Breast epithelium (tissue), 4 donors: ENCODE measurements around the gene EXOSC7. TPM values are rescaled to one million over a fixed set of nuclear protein-coding genes. Genes with fewer than 3 reads are reported as not detected.

ENCODE experiments used
- DNase-seq, 2 donors: peaks; one replicate each; pipeline ENCODE4 v3.0.0-alpha.2; 2019; ENCODE audit warnings: low spot score in 2 of 2
- H3K27ac ChIP-seq, 2 donors: fragments of 200-600 bp; sonication (generic) in 1 of 2; one replicate each; pipeline ENCODE4 v1.5.1; 2016 to 2019; ENCODE audit warnings: mild to moderate bottlenecking in 1 of 2
- H3K27me3 ChIP-seq, 2 donors: fragments of 200-600 bp; sonication (generic) in 1 of 2; one replicate each; pipeline versions ENCODE4 v1.5.1 to v1.6.0; 2017 to 2019; ENCODE audit warnings: control low read depth in 1 of 2, mild to moderate bottlenecking in 1 of 2
- H3K36me3 ChIP-seq: fragments of 200-600 bp; one replicate; pipeline ENCODE4 v1.5.1; 2019
- H3K4me1 ChIP-seq, 2 donors: fragments of 200-600 bp; sonication (generic); one replicate each; pipeline ENCODE4 v1.5.1; 2016 to 2019; ENCODE audit warnings: control low read depth in 1 of 2
- H3K4me3 ChIP-seq, 3 donors: fragments of 200-600 bp; sonication (generic); 1 replicate in 2 of 3; 2 replicates in 1 of 3; pipeline ENCODE4 v1.5.1; 2016 to 2019; ENCODE audit warnings: mild to moderate bottlenecking in 3 of 3, moderate library complexity in 2 of 3
- H3K9me3 ChIP-seq, 2 donors: fragments of 200-600 bp; sonication (generic) in 1 of 2; one replicate each; pipeline ENCODE4 v1.5.1; 2016 to 2019; ENCODE audit warnings: control low read depth in 1 of 2
- POLR2A ChIP-seq: fragments of 450-650 bp; IDR thresholded peaks from one replicate; pipeline ENCODE4 v1.6.1; 2016; ENCODE audit warnings: antibody characterized with exemption, mild to moderate bottlenecking, moderate library complexity
- POLR2AphosphoS5 ChIP-seq, 3 donors: sonication (generic); formaldehyde crosslinking; IDR thresholded peaks; one replicate each; pipeline ENCODE4 v1.6.1; 2017; ENCODE audit warnings: antibody characterized with exemption in 3 of 3
- intact Hi-C: fragments of 100-400 bp; cut with DNase I; formaldehyde crosslinking; loops from one replicate; pipeline ENCODE4 v1.15.1; 2023; ENCODE audit warnings: low total_unique reads
- total RNA-seq, 3 donors: library from RNA; depleted of rRNA; stranded (reverse); fragments of >200 nt; gene quantifications; one replicate each; pipeline ENCODE4 v1.1.0, GENCODE V29; 2016
- TF ChIP-seq, protein P1 (sequence below), 3 donors: fragments of 450-650 bp; IDR thresholded peaks; one replicate each; pipeline ENCODE4 v1.5.1; 2016 to 2017; ENCODE audit warnings: antibody characterized with exemption in 3 of 3, mild to moderate bottlenecking in 3 of 3, moderate library complexity in 3 of 3

EXOSC7 gene
- total RNA-seq, 3 donors from 2014 or later = 39.0 to 54.9 (median 43.0) TPM

DNA sequence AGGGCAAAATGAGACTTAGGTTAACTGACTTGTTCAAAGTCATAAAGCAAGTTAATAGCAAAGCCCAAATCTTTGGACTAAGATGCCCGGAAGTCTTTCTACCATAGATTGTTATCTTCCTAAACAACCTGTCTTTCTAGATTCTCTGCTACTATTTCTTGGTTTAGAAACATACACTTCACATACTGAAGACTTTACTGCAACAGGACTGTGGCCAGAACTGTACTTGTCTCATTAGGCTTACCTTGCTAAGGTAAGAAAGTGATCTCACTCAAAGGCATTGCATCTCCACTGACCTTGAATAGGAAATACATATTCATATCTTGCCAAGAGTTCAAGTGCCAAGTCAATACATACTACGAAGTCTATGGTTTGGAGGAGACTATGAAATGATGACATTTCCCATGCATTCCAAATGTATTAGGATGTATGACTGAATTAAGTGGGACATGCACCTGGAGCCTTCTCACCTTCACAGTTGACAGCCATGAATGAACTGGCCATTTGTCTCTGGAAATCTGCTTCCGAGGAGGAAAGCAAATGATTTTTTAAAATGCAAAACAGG is 5.0 kb upstream of the EXOSC7 start:
- Histone ChIP-seq H3K4me3 (no peak overlapping the region), H3K27ac (peak overlapping the region in 1 of 2 donors; percentile 10), H3K9me3 (no peaks in the 10 kb centered on the region), H3K4me1 (peaks cover 0 to 12% of the 10 kb centered on the region in 2 donors), H3K36me3 (no peaks in the 10 kb centered on the region), H3K27me3 (no peaks in the 10 kb centered on the region)
- intact Hi-C loops = no loop called here
- TF ChIP-seq POLR2AphosphoS5 (IDR thresholded peaks at IDR 0.05) = no peak
- TF ChIP-seq, protein P1, sequence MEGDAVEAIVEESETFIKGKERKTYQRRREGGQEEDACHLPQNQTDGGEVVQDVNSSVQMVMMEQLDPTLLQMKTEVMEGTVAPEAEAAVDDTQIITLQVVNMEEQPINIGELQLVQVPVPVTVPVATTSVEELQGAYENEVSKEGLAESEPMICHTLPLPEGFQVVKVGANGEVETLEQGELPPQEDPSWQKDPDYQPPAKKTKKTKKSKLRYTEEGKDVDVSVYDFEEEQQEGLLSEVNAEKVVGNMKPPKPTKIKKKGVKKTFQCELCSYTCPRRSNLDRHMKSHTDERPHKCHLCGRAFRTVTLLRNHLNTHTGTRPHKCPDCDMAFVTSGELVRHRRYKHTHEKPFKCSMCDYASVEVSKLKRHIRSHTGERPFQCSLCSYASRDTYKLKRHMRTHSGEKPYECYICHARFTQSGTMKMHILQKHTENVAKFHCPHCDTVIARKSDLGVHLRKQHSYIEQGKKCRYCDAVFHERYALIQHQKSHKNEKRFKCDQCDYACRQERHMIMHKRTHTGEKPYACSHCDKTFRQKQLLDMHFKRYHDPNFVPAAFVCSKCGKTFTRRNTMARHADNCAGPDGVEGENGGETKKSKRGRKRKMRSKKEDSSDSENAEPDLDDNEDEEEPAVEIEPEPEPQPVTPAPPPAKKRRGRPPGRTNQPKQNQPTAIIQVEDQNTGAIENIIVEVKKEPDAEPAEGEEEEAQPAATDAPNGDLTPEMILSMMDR (IDR thresholded peaks at IDR 0.05) = no peak
- no peak for TF ChIP-seq POLR2A
- DNase-seq = no peak

DNA sequence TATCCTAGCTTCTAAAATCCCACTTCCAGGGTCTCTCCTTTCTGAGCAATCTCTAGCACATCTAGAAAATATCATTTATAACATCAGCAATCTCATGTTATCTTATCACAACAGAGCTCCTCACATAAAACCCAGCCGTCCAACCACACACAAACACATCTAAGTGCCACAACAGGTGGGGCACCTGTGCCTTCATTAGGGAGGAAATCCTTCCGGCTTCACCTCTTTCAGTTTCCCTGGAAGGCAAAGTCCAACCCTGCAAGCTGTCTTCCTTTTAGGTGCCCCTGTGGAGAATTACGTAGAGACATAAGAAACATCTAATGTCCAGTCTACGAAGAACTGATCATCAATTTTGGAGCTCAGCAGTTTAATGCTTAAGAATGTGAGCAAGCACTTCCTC is 1.6 kb upstream of the EXOSC7 start:
- Histone ChIP-seq H3K36me3 (no peaks in the 10 kb centered on the region), H3K4me1 (peaks cover 0 to 24% of the 10 kb centered on the region in 2 donors), H3K27ac (no peak overlapping the region), H3K4me3 (peak overlapping the region; percentile 87 to 97 (median 92)), H3K9me3 (no peaks in the 10 kb centered on the region), H3K27me3 (no peaks in the 10 kb centered on the region)
- intact Hi-C loops = no loop called here
- TF ChIP-seq POLR2AphosphoS5 (IDR thresholded peaks at IDR 0.05) (no peak), POLR2A (no peak)
- TF ChIP-seq, protein P1 (IDR thresholded peaks at IDR 0.05) = no peak
- DNase-seq = no peak

DNA sequence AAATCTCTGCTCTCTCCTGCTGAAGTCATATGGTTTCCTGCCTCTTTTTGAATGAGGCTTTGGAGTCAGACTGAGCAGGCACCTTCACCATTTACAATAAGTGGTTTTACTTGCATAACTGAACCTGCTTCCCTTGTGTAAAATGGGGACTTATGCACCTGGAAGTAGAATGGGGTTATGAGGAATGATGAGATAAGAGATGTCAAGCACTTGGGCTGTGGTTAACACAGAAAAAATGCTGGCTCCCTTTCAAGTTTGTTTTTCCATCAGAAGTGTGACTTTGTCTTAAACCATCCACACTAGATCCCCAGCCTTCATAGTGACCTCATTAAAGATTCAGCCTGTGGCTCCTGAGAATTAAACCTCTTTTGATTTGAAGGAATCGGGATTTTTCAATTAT is 5.2 kb downstream of the EXOSC7 start:
- intact Hi-C loops = no loop called here
- DNase-seq = no peak
- peak overlapping the region in 1 of 2 donors; percentile 79 for H3K27ac ChIP-seq
- H3K9me3 ChIP-seq = no peaks in the 10 kb centered on the region
- H3K27me3 ChIP-seq = no peaks in the 10 kb centered on the region
- peaks cover 0 to 20% of the 10 kb centered on the region in 2 donors for H3K4me1 ChIP-seq
- no peaks in the 10 kb centered on the region for H3K36me3 ChIP-seq
- no peak overlapping the region for H3K4me3 ChIP-seq
- TF ChIP-seq, protein P1 (IDR thresholded peaks at IDR 0.05) = no peak
- TF ChIP-seq POLR2AphosphoS5 (IDR thresholded peaks at IDR 0.05) (no peak), POLR2A (no peak)

DNA sequence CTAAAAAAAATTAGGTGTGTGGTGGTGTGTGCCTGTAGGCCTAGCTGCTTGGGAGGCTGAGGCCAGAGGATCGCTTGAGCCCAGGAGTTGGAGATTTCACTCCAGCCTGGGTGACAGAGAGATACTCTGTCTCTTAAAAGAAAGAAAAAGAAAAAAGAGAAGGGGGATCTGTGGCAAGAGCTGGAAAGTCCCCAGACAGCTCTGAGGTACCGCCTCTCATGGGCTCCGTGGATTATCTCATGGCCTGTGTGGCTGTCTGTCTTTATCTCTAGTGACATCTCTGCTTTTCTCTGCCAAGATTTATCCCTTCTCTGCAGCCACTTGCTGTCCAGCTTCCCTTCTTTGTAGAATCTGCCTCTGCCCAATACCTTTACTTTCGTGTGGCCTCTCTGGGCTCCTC is 5.7 kb downstream of the EXOSC7 start:
- Histone ChIP-seq H3K4me3 (no peak overlapping the region), H3K4me1 (peaks cover 0 to 20% of the 10 kb centered on the region in 2 donors), H3K27ac (peak overlapping the region; percentile 62 to 79), H3K36me3 (no peaks in the 10 kb centered on the region), H3K9me3 (no peaks in the 10 kb centered on the region), H3K27me3 (no peaks in the 10 kb centered on the region)
- intact Hi-C loops = no loop called here
- TF ChIP-seq, protein P1 (IDR thresholded peaks at IDR 0.05) = no peak
- no peak for TF ChIP-seq POLR2AphosphoS5 (IDR thresholded peaks at IDR 0.05)
- TF ChIP-seq POLR2A = no peak
- DNase-seq = no peak

DNA sequence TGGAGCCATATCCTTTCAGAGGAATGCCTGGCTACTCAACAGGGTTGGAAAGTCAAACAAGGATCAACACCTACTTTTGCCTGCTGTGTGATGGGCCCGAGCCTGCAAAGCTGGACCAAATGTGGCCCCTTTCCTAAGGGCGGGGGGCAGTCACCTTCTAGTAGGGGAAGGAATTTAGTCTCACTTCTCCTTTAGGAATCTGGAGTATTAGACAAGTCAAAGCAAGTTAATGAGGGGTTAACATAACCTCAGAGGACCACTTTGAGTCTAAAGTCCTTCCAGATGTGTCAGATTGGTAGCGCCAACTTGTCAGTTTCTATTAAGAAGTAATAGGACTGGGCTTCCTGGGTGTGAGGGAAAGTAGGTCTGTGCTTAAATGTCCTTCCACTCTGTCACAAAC is 6.8 kb downstream of the EXOSC7 start:
- Histone ChIP-seq H3K4me3 (no peak overlapping the region), H3K27ac (peak overlapping the region; percentile 79 to 80), H3K27me3 (no peaks in the 10 kb centered on the region), H3K9me3 (no peaks in the 10 kb centered on the region), H3K36me3 (no peaks in the 10 kb centered on the region), H3K4me1 (peaks cover 0 to 12% of the 10 kb centered on the region in 2 donors)
- intact Hi-C loops = no loop called here
- no peak for DNase-seq
- TF ChIP-seq POLR2AphosphoS5 (IDR thresholded peaks at IDR 0.05) (no peak), POLR2A (no peak)
- TF ChIP-seq, protein P1 (IDR thresholded peaks at IDR 0.05) = no peak
